ENCODE data around the gene C5orf52. TPM values are rescaled to one million over a fixed set of nuclear protein-coding genes. Genes with fewer than 3 reads are reported as not detected.
"Not testable (repeated sequence)": the region's sequence is repeated elsewhere in the genome, so short reads cannot be mapped to it uniquely, and the experiment has no call there.

Gene C5orf52
- total RNA-seq, 1 donor = not detected

- Histone ChIP-seq H3K4me1 (ENCODE audit: insufficient read depth, low read length) (no peaks in the 10 kb centered on the region), H3K4me3 (ENCODE audit: insufficient read depth, low read length) (no peak overlapping the region), H2AFZ (ENCODE audit: low read length) (no peak overlapping the region), H3K79me2 (ENCODE audit: insufficient read depth, low read length) (no peaks in the 10 kb centered on the region), H4K20me1 (ENCODE audit: insufficient read depth, low read length) (no peaks in the 10 kb centered on the region), H3K27me3 (ENCODE audit: insufficient read depth, low read length) (no peaks in the 10 kb centered on the region), H3K4me2 (ENCODE audit: insufficient read depth, low read length) (no peak overlapping the region), H3K36me3 (ENCODE audit: insufficient read depth, low read length) (no peaks in the 10 kb centered on the region), H3K27ac (ENCODE audit: low read depth, low read length) (no peak overlapping the region), H3K9me3 (ENCODE audit: low read depth, low read length) (no peaks in the 10 kb centered on the region)
- DNase-seq (ENCODE audit: insufficient read length, low spot score, missing footprints) = no peak
- no peak for TF ChIP-seq CTCF (IDR thresholded peaks at IDR 0.05; ENCODE audit: extremely low read depth, low read depth, low read length)
Observed at GRCh38 chr5:157679801-157680200, 8.5 kb downstream of the C5orf52 start.

GRCh38 chr5:157680239-157680638 lies 8.9 kb downstream of the C5orf52 start:
- Histone ChIP-seq H3K79me2 (ENCODE audit: insufficient read depth, low read length) (no peaks in the 10 kb centered on the region), H3K4me3 (ENCODE audit: insufficient read depth, low read length) (no peak overlapping the region), H3K4me1 (ENCODE audit: insufficient read depth, low read length) (no peaks in the 10 kb centered on the region), H3K4me2 (ENCODE audit: insufficient read depth, low read length) (no peak overlapping the region), H2AFZ (ENCODE audit: low read length) (no peak overlapping the region), H3K27ac (ENCODE audit: low read depth, low read length) (no peak overlapping the region), H3K9me3 (ENCODE audit: low read depth, low read length) (no peaks in the 10 kb centered on the region), H4K20me1 (ENCODE audit: insufficient read depth, low read length) (no peaks in the 10 kb centered on the region), H3K36me3 (ENCODE audit: insufficient read depth, low read length) (no peaks in the 10 kb centered on the region), H3K27me3 (ENCODE audit: insufficient read depth, low read length) (no peaks in the 10 kb centered on the region)
- no peak for DNase-seq (ENCODE audit: insufficient read length, low spot score, missing footprints)
- TF ChIP-seq CTCF (IDR thresholded peaks at IDR 0.05; ENCODE audit: extremely low read depth, low read depth, low read length) = no peak

- no peaks in the 10 kb centered on the region for H3K9me3 ChIP-seq (ENCODE audit: low read depth, low read length)
- no peaks in the 10 kb centered on the region for H3K27me3 ChIP-seq (ENCODE audit: insufficient read depth, low read length)
- no peak overlapping the region for H3K27ac ChIP-seq (ENCODE audit: low read depth, low read length)
- no peaks in the 10 kb centered on the region for H3K4me1 ChIP-seq (ENCODE audit: insufficient read depth, low read length)
- no peaks in the 10 kb centered on the region for H3K36me3 ChIP-seq (ENCODE audit: insufficient read depth, low read length)
- TF ChIP-seq CTCF (IDR thresholded peaks at IDR 0.05; ENCODE audit: extremely low read depth, low read depth, low read length) = no peak
- no peak overlapping the region for H3K4me2 ChIP-seq (ENCODE audit: insufficient read depth, low read length)
- no peak overlapping the region for H3K4me3 ChIP-seq (ENCODE audit: insufficient read depth, low read length)
- DNase-seq (ENCODE audit: insufficient read length, low spot score, missing footprints) = no peak
- no peaks in the 10 kb centered on the region for H3K79me2 ChIP-seq (ENCODE audit: insufficient read depth, low read length)
- H4K20me1 ChIP-seq (ENCODE audit: insufficient read depth, low read length) = no peaks in the 10 kb centered on the region
- no peak overlapping the region for H2AFZ ChIP-seq (ENCODE audit: low read length)
Observed at GRCh38 chr5:157681048-157681447, 9.7 kb downstream of the C5orf52 start.

GRCh38 chr5:157682257-157682656 lies 10.9 kb downstream of the C5orf52 start:
- H3K27me3 ChIP-seq (ENCODE audit: insufficient read depth, low read length) = no peaks in the 10 kb centered on the region
- peak; percentile 79 for DNase-seq (ENCODE audit: insufficient read length, low spot score, missing footprints)
- no peaks in the 10 kb centered on the region for H3K9me3 ChIP-seq (ENCODE audit: low read depth, low read length)
- H3K27ac ChIP-seq (ENCODE audit: low read depth, low read length) = no peak overlapping the region
- no peak for TF ChIP-seq CTCF (IDR thresholded peaks at IDR 0.05; ENCODE audit: extremely low read depth, low read depth, low read length)
- H3K79me2 ChIP-seq (ENCODE audit: insufficient read depth, low read length) = no peaks in the 10 kb centered on the region
- H3K4me3 ChIP-seq (ENCODE audit: insufficient read depth, low read length) = no peak overlapping the region
- no peaks in the 10 kb centered on the region for H3K4me1 ChIP-seq (ENCODE audit: insufficient read depth, low read length)
- no peaks in the 10 kb centered on the region for H4K20me1 ChIP-seq (ENCODE audit: insufficient read depth, low read length)
- no peak overlapping the region for H3K4me2 ChIP-seq (ENCODE audit: insufficient read depth, low read length)
- no peaks in the 10 kb centered on the region for H3K36me3 ChIP-seq (ENCODE audit: insufficient read depth, low read length)
- H2AFZ ChIP-seq (ENCODE audit: low read length) = no peak overlapping the region

- not testable (repeated sequence) for H3K79me2 ChIP-seq (ENCODE audit: insufficient read depth, low read length); H3K27ac ChIP-seq (ENCODE audit: low read depth, low read length); H3K27me3 ChIP-seq (ENCODE audit: insufficient read depth, low read length); H3K4me1 ChIP-seq (ENCODE audit: insufficient read depth, low read length); H3K9me3 ChIP-seq (ENCODE audit: low read depth, low read length); H2AFZ ChIP-seq (ENCODE audit: low read length); DNase-seq (ENCODE audit: insufficient read length, low spot score, missing footprints); H3K4me3 ChIP-seq (ENCODE audit: insufficient read depth, low read length); H4K20me1 ChIP-seq (ENCODE audit: insufficient read depth, low read length); H3K4me2 ChIP-seq (ENCODE audit: insufficient read depth, low read length); H3K36me3 ChIP-seq (ENCODE audit: insufficient read depth, low read length)
Observed at GRCh38 chr5:157686276-157687197, 15.2 kb downstream of the C5orf52 start.

All from osteoblast (primary cell).